ENCODE results near the gene SLC51A. TPM values are rescaled to one million over a fixed set of nuclear protein-coding genes. Genes with fewer than 3 reads are reported as not detected.

Gene SLC51A
- not detected for total RNA-seq

DNA sequence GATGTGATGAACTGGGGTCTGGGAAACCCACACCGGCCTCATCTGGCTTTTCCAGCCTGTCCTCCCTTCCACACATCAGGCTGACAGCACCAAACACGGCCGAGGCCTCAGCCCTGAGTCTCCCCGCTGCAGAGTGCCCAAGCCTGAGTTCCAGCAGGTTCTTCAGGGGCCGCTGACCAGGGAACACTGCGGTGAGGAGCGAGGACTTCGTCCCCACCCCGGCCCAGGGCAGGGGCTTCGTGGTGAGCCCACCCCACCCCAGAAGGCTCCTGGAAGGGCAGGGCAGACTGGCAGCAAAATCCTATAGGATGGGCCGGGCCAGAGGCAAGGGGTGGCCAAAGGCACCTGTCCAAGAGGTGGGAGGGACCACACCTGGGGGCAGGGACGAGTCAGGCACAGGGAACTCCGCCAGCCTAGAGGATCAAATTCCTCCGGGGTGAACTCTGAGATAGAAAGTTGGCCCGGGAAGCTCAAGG lies at the start of gene SLC51A:
SLC51A (plus strand) TSS at position 446 of the 476 bp plus-strand sequence. CDS start 179 bp downstream, outside the sequence.
- no peak for TF ChIP-seq CTCF (IDR thresholded peaks at IDR 0.05; ENCODE audit: low read depth)

DNA sequence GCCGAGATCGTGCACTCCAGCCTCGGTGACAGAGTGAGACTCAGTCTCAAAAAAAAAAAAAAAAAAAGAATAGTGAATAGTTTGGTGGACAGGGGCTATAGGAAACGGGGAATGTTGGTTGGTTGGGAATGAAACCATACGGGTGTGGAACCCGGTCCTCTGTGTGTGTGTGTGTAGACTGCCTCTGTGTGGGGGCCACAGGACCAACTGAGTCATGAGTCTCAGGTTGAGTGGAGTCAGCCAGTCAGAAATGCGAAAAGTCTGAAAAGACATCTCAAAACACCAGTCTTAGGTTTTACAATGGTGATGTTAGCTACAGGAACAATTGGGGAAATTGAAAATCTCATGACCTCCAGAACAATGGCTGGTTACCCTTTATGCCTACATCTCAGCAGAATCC lies 49.6 kb upstream of the SLC51A start:
- no peak for TF ChIP-seq CTCF (IDR thresholded peaks at IDR 0.05; ENCODE audit: low read depth)

DNA sequence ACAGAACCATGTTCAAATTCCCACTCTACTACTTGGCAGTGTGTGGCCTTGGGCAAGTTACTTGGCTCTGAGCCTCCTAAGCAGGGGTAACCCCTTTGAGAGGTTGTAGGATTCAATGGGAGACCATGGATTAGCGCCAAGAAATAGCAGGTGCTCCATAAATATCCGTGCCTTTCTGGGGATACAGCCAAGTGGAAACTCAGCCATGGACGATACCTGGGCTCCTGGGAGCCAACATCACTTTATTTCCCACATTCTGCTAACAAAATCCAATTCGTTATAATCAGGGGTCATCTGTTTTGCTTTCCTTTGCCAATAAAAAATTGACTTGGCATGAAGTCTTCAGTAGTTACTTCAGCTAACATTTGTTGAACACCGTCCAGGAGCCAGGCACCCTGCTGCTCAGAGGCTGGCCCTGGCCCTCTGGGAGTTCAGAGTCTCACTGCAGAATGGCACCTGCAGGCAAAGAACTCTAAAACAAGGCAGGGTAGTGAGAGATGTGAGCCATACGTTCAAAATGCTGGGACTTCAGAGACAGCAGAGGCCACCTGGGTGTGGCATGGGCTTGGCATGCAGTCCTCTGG lies 47.4 kb upstream of the SLC51A start:
- no peak for TF ChIP-seq CTCF (IDR thresholded peaks at IDR 0.05; ENCODE audit: low read depth)

DNA sequence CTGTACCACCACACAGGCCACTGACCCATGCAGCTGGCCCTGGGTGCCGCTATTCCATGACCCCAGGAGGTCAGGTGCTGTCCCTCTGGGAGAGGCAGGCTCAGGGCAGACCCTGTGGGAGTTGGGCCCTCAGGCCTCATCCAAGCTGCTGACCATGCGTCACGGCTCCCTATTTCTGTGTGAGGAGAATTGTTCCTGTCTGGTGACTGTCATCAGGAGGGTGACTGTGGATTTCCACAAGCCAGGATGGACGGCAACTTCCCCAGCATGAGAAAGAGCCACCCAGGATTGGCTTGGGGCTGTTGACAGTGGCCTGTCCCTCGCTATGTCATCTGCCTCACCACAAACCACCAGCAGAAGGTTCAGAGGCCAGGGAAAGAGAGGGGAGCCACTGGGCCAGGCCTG lies 46.5 kb upstream of the SLC51A start:
- no peak for TF ChIP-seq CTCF (IDR thresholded peaks at IDR 0.05; ENCODE audit: low read depth)

GRCh38 chr3:196174652-196175051 lies 41.7 kb upstream of the SLC51A start:
- no peak for TF ChIP-seq CTCF (IDR thresholded peaks at IDR 0.05; ENCODE audit: low read depth)

GRCh38 chr3:196175116-196175625 lies 41.2 kb upstream of the SLC51A start:
- no peak for TF ChIP-seq CTCF (IDR thresholded peaks at IDR 0.05; ENCODE audit: low read depth)

DNA sequence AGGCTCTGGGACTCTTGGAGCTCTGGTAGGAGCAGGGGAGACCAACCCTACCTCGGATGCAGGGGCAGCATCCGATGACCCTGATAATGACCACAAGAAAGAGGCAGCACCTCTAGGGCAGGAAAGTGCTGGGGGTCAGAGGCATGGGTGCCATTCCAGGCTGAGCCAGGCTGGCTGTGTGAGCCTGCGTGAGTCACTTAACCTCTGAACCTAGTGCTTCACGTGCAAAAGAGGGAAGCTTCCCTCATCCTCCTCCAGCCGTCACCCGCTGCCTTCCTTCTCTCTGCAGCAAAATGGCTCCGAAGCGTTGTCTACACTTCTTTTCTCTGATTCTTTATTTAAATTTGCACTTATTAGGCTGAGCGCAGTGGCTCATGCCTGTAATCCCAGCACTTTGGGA lies 40.6 kb upstream of the SLC51A start:
- TF ChIP-seq CTCF (IDR thresholded peaks at IDR 0.05; ENCODE audit: low read depth): no peak
